ENCODE results near the gene HSPA1L. TPM values are rescaled to one million over a fixed set of nuclear protein-coding genes. Genes with fewer than 3 reads are reported as not detected.

Gene HSPA1L
- total RNA-seq, 3 donors from 2014 or later: 1.2 to 3.4 (median 1.3) TPM

GRCh38 chr6:31778193-31778592, 36.9 kb downstream of the HSPA1L start:
- ATAC-seq (no peak), DNase-seq (no peak)

GRCh38 chr6:31777667-31778050, 37.4 kb downstream of the HSPA1L start:
- DNase-seq (no peak), ATAC-seq (no peak)
- Histone ChIP-seq H3K36me3 (ENCODE audit: low read depth) (no peaks in the 10 kb centered on the region), H3K9me3 (no peaks in the 10 kb centered on the region), H3K4me3 (no peak overlapping the region), H3K4me1 (ENCODE audit: low read depth) (peaks cover 31% of the 10 kb centered on the region)
- no peak for TF ChIP-seq CTCF (IDR thresholded peaks at IDR 0.05)
- intact Hi-C loops (cut with DNase I, micrococcal nuclease): no loop called here

More at GRCh38 chr6:31778193-31778592, 36.9 kb downstream of the HSPA1L start:
- no peak for TF ChIP-seq CTCF (IDR thresholded peaks at IDR 0.05)
- Histone ChIP-seq H3K9me3 (no peaks in the 10 kb centered on the region), H3K36me3 (ENCODE audit: low read depth) (no peaks in the 10 kb centered on the region), H3K4me3 (no peak overlapping the region), H3K4me1 (ENCODE audit: low read depth) (peaks cover 29% of the 10 kb centered on the region)
- intact Hi-C loops (cut with DNase I, micrococcal nuclease): no loop called here

- peak; percentile 83 for ATAC-seq
- TF ChIP-seq CTCF (IDR thresholded peaks at IDR 0.05): no peak
- no peaks in the 10 kb centered on the region for H3K9me3 ChIP-seq
- H3K4me1 ChIP-seq (ENCODE audit: low read depth): peaks cover 34% of the 10 kb centered on the region
- no peaks in the 10 kb centered on the region for H3K36me3 ChIP-seq (ENCODE audit: low read depth)
- intact Hi-C loops (cut with DNase I, micrococcal nuclease): no loop called here
- H3K4me3 ChIP-seq: no peak within 1 kb of the TSS
- peak; percentile 81 to 91 (median 84) for DNase-seq
These were observed 38.0 kb downstream of the HSPA1L start, which contains the start of gene VWA7 for GRCh38 chr6:31776989-31777666. Gene VWA7, minus strand, starts transcription at chr6:31777328. Its CDS starts 549 bp downstream, at chr6:31776779.

- Histone ChIP-seq H3K9me3 (no peaks in the 10 kb centered on the region), H3K4me1 (ENCODE audit: low read depth) (peaks cover 34% of the 10 kb centered on the region), H3K4me3 (no peak overlapping the region), H3K36me3 (ENCODE audit: low read depth) (no peaks in the 10 kb centered on the region)
- TF ChIP-seq CTCF (IDR thresholded peaks at IDR 0.05): no peak
- ATAC-seq (peak; percentile 20), DNase-seq (no peak)
- intact Hi-C loops (cut with DNase I, micrococcal nuclease): no loop called here
These were observed 38.5 kb downstream of the HSPA1L start for GRCh38 chr6:31776485-31776988.

- H3K4me1 ChIP-seq (ENCODE audit: low read depth): peaks cover 34% of the 10 kb centered on the region
- no peak for TF ChIP-seq CTCF (IDR thresholded peaks at IDR 0.05)
- intact Hi-C loops (cut with DNase I, micrococcal nuclease): no loop called here
- no peaks in the 10 kb centered on the region for H3K36me3 ChIP-seq (ENCODE audit: low read depth)
- ATAC-seq (peak; percentile 4), DNase-seq (peak in 1 of 3 donors; percentile 50)
- no peaks in the 10 kb centered on the region for H3K9me3 ChIP-seq
- no peak overlapping the region for H3K4me3 ChIP-seq
These were observed 39.2 kb downstream of the HSPA1L start for GRCh38 chr6:31775633-31776484.

All from mucosa of descending colon (tissue), 3 donors.